HG02885 (cell line): ENCODE data around the gene ATP6V1F.
A peak's percentile ranks its signal among the peaks of the same experiment; 100 is the strongest.

Experiments
- ATAC-seq: cut with Tn5 transposase; IDR thresholded peaks from one replicate; pipeline ENCODE4 v1.9.1; 2021; ENCODE audit warnings: mild to moderate bottlenecking; ENCODE audit not compliant: unreplicated experiment, poor library complexity

The ATP6V1F gene

DNA sequence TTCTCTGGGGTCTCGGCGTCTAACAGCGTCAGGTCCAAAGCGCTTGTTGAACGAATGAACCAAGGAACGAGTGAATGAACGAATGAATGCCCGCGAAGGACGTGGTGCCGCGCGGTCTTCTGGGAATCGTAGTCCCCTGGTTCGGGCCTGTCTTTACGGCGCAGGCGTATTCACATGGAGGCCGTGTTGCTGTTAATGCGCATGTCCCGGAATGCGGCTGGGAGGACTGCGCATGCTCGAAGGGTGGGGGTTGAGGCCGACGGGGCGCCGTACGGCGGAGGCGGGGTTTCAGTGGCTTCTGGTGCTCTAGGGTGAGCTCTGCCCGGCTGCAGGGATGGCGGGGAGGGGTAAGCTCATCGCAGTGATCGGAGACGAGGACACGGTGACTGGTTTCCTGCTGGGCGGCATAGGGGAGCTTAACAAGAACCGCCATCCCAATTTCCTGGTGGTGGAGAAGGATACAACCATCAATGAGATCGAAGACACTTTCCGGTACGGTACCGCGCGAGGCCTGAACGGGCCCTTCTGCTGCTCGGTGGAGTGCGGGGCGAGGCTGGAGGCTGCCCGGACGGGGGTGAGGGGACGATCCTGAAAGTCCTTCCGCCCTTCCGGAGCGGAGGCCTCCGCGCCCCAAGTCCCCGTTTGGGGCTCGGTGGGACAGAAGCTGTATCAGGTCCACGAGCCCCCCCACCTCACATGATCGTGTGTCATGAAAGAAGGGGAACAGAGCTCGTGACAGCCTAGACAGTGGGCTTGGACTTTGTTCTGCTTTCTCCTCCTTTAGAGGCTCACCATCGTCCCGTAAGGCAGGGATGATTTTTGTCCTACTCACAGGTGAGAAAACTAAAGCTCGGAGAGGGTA is at the start of gene ATP6V1F:
TSS of gene ATP6V1F (plus strand) at position 286 of the 862 bp plus-strand sequence. CDS start at position 335, 49 bp downstream.
- peak; percentile 88 for ATAC-seq

DNA sequence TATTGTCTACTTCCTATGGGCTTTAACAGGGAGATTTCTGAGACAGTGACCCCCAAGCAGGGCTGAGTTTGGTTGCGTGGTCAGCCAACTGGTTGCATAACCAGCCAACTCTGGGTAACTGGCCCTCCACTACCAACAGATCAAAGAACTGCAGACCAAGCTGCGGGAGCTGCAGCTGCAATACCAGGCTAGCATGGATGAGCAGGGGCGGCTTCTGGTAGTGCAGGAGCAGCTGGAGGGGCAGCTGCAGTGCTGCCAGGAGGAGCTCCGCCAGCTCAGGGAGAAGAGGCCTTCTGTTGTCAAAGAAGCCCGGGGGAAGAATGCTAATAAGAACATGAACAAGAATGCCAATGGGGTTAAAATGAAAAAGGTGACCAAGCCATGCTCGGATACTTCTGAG is 48.2 kb upstream of the ATP6V1F start:
- ATAC-seq = no peak

- ATAC-seq = no peak
These were observed 47.2 kb upstream of the ATP6V1F start for GRCh38 chr7:128815289-128815942.

GRCh38 chr7:128818694-128819093 is 44.0 kb upstream of the ATP6V1F start:
- ATAC-seq = no peak

DNA sequence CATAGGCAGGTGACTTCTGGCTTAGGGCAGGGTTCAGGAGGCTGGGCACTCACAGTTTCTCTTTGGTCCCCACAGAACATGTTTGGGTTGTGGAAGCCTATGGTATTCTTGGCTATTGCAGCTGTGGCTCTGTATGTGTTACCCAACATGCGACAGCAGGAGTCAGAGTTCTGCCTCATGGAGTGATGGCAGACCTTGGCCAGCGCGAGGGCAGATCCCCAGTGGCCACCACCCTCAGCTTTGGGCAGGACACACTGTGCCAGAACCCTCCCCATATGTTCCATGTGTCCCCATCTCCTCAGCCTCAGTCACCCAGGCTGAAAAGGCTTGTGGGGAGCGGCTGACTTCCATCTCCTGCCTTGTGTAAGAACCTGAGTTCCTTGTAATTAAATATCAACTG is 40.9 kb upstream of the ATP6V1F start:
- no peak for ATAC-seq

DNA sequence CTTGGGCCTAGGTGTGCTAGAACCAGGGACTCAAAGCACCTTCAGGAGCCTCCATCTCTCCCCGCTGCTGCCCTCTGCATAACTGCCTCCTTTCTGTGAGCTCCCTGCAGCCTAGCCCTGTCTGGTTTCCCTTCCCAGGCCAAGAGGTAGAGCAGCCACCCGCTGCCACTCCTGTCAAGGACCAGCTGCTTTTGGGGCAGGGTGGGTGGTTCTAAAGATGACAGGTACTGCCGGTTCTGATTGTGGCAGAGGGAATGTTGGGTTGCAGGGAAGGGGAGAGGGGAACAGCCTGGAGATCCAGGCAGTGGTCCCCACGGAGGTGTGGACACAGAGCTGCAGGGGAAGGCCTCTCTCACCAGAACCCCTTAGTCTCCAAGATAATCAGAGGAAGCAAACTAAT is 36.1 kb upstream of the ATP6V1F start:
- no peak for ATAC-seq

DNA sequence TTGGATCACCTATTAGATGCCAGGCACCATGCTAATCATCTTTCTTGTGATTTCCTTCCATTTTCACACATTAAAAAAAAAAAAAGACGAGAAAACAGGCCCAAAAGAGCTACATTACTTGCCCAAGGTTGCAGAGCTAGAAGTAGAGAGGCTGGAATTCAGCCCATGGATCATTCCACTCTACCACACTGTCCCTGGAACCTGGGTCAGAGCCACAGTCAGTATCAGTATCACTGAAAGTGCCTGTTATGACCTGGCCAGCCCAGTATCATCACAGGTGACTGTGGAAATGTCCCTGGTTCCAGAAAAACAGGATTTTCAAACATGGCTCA is 35.8 kb upstream of the ATP6V1F start:
- ATAC-seq = no peak

DNA sequence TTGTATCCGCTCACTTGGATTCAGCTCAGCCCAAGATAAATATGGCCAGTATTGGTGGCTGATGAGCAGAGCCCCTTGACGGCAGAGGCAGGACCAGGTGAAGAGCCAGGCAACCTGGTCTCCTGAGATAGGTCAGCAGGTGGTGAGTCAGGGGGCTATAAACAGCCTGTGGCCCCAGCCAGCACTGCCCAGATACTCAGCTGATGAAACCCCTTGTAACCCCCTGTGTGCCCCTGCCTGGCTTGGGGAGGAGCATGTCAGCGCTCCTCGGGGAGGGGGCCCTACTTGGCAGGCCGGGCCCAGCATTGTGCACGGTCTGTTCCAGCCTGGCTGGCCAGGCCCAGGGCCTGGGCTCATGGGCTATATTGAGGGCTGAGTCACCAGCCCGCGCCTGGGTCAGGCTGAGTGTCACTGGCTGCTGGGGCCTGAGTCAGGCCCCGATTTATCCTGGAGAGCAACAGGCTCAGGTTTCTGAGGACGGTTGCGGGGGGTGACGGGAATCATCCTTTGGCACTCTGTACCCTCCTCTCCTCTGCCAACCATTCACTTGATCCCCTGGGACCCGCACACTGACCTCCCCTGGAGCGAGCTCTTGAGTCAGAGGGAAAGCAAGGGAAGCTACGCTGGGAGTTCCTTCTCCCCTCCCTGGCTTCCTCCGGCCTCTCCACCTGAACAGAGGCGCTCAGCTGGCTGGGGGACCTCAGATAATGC is 35.3 kb upstream of the ATP6V1F start:
- no peak for ATAC-seq

DNA sequence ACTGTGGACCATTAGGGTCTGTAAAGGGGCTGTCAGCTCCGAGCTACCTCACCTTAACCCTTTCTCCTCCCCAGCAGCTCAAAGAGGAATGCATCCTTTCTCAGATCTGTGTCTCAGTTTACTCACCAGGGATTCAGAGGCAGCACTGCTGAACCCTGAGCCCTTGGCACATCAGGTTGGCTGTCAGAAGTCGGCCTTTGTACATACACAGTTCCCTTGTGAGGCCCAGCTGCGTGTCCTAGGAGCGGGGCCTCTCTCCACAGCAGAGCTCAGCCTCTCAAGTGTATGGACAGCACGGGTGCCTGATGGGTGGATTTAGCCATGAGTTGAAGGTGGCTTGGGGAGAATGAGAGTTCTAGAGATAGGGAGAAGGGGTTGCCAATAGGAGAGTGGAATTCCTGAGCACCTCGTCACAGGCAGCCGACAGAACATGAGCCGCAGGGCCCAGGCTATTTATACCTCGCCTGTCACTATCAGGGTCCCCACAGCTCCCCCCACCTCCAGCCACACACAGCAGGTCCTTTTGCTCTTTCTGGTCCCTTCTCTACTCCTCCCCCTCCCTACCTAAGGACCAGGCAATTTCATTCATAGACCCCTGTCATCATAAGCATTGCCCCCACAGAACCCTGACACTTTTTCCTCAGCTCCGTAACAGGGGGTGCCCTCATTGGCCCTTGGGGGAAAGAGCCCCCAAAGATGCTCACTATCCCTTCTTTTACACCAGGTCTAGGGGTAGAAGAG is 34.5 kb upstream of the ATP6V1F start:
- no peak for ATAC-seq

GRCh38 chr7:128829391-128830166 is 33.1 kb upstream of the ATP6V1F start:
- no peak for ATAC-seq

GRCh38 chr7:128830231-128831177 is 32.2 kb upstream of the ATP6V1F start, which contains the start of gene FLNC:
Gene FLNC (plus strand): TSS chr7:128830406. CDS start chr7:128830638, 232 bp downstream.
- ATAC-seq = no peak

DNA sequence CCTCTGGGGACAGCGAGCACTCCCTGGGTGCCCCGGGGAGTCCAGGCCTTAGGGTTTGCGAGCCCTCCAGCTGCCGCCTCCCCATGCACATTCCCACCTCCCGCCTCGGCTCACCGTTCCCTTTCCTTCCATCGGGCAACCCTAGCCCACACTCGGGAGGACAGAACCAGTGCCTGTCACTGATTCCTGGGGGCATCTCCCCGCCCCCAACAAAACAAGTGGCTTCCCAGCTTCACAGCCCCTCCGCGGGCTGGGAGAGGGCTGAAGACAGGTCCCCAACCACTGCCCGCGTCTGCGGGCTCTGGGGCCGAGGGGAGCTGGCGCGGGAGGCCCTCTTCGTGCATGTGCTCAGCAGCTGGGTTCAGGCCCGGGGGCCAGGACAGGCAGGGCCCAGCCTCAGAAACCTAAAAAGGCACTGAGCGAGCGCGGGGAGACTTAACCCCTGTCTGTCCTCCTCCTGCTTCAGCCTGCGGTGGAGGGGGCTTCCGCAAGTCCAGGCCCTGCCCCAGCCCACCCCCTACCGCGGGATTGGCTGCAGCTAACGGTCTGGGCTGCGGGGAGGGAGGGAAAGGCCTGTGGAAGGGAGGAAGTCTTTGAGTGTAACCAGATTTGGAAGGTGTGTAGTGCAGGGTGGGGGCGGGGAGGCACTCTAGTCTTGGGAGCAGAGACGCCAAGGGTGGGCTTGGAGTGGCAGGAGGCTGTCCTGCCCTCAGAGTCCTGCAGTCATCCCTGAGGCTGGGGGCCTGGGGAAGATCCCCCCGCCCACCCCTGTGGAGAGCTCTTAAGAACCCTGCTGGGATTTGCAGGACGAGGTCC is 31.3 kb upstream of the ATP6V1F start:
- ATAC-seq = no peak

GRCh38 chr7:128831994-128832879 is 30.4 kb upstream of the ATP6V1F start:
- no peak for ATAC-seq

GRCh38 chr7:128832880-128833147 is 29.8 kb upstream of the ATP6V1F start:
- ATAC-seq = no peak

- no peak for ATAC-seq
These were observed 29.3 kb upstream of the ATP6V1F start for GRCh38 chr7:128833148-128833945.

- ATAC-seq = no peak
These were observed 28.7 kb upstream of the ATP6V1F start for GRCh38 chr7:128833946-128834325.
